ENCODE measurements around the gene TPSG1. TPM values are rescaled to one million over a fixed set of nuclear protein-coding genes. Genes with fewer than 3 reads are reported as not detected.
"Not testable (repeated sequence)": the region's sequence is repeated elsewhere in the genome, so short reads cannot be mapped to it uniquely, and the experiment has no call there.

The TPSG1 gene
- total RNA-seq, 1 donor from 2014 or later = not detected

GRCh38 chr16:1230471-1231212 is 5.6 kb upstream of the TPSG1 start:
- DNase-seq = not testable (repeated sequence)

GRCh38 chr16:1230084-1230470 is 5.0 kb upstream of the TPSG1 start, which contains the start of gene TPSB2:
Gene TPSB2, minus strand, starts transcription at chr16:1230184. Its CDS starts 233 bp downstream, at chr16:1229951.
- DNase-seq = not testable (repeated sequence)

GRCh38 chr16:1229476-1229875 is 4.4 kb upstream of the TPSG1 start:
- DNase-seq = not testable (repeated sequence)

- not testable (repeated sequence) for DNase-seq
Measured at GRCh38 chr16:1228227-1228626, 3.2 kb upstream of the TPSG1 start.

- DNase-seq = not testable (repeated sequence)
Measured at GRCh38 chr16:1226692-1227091, 1.6 kb upstream of the TPSG1 start.

GRCh38 chr16:1225728-1226311 is 752 bp upstream of the TPSG1 start:
- DNase-seq = not testable (repeated sequence)

- no peak for DNase-seq
Measured at GRCh38 chr16:1224558-1224957, 510 bp downstream of the TPSG1 start.

- no peak for DNase-seq
Measured at GRCh38 chr16:1223355-1224214, 1.5 kb downstream of the TPSG1 start.

GRCh38 chr16:1222553-1223354 is 2.3 kb downstream of the TPSG1 start:
- no peak for DNase-seq

GRCh38 chr16:1221628-1222552 is 3.2 kb downstream of the TPSG1 start:
- DNase-seq = peak; percentile 51

GRCh38 chr16:1220841-1221627 is 4.0 kb downstream of the TPSG1 start:
- DNase-seq = no peak

GRCh38 chr16:1220098-1220728 is 4.9 kb downstream of the TPSG1 start:
- DNase-seq = no peak

GRCh38 chr16:1218930-1219611 is 6.0 kb downstream of the TPSG1 start:
- DNase-seq = no peak

- DNase-seq = no peak
Measured at GRCh38 chr16:1218061-1218929, 6.8 kb downstream of the TPSG1 start.

- no peak for DNase-seq
Measured at GRCh38 chr16:1217526-1217925, 7.5 kb downstream of the TPSG1 start.

GRCh38 chr16:1216681-1217400 is 8.2 kb downstream of the TPSG1 start:
- peak; percentile 33 for DNase-seq

GRCh38 chr16:1216296-1216619 is 8.8 kb downstream of the TPSG1 start:
- DNase-seq = no peak

Data from tongue (tissue), 2 donors.